ENCODE data around the gene ARFGEF2.
"Not testable (repeated sequence)": the region's sequence is repeated elsewhere in the genome, so short reads cannot be mapped to it uniquely, and the experiment has no call there.

The ARFGEF2 gene

DNA sequence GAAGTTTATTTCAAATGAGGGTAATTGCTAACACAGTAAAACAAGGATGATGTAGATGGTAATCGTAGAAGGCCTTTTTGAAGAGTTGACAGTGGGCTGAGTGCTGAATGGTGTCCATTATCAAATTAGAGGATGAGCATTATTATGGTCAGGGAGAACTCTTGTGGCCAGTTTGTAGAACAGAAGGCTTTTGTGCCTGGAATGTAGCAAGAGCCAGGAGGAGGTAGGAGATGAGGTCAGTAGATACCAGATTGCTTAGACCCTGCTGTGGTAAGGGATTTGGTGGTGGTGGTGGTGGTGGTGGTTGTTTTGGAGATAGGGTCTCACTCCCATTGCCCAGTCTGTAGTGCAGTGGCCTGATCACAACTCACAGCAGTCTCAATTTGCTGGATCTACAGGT is 130.8 kb downstream of the ARFGEF2 start:
- no peak for DNase-seq
- Histone ChIP-seq H3K36me3 (ENCODE audit: control insufficient read depth, insufficient read depth, low read length) (no peaks in the 10 kb centered on the region), H3K4me1 (ENCODE audit: control insufficient read depth, insufficient read depth, low read length, poor library complexity, severe bottlenecking) (no peaks in the 10 kb centered on the region), H3K27me3 (replicated peaks; ENCODE audit: control insufficient read depth, insufficient read depth, low read length, poor library complexity, severe bottlenecking) (no peaks in the 10 kb centered on the region), H3K4me3 (ENCODE audit: insufficient read depth, low read depth, low read length, poor library complexity, severe bottlenecking) (no peak overlapping the region), H3K27ac (ENCODE audit: insufficient read depth, low read length, poor library complexity, severe bottlenecking) (no peak overlapping the region), H3K9me3 (ENCODE audit: control insufficient read depth, low read length) (no peaks in the 10 kb centered on the region)

DNA sequence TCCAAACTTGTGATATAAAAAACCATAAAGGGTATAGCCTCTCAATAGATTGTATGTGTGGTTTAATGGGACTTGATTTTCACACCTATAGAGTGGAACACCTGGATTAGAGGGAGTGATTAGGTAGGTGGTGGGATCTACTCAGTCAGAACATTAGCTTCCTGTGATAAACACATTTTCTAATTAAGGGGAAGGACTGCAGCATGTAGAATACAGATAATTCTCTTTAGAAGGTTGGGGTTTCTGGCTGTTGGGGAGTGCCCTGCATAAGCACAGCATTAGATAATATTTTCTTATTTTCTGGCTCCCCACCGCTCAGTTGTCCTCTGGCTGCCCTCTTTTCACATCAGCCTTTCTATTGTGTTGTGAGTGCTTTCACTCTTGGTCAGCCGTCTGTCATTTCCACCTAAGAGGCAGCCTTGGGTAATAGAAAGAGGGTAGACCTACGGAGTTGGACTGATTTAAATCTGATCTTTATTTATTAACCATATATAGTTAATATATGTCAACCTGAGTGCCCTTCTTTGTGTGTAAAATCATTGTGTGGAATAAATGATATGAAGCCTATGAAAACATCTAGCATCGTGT is 132.6 kb downstream of the ARFGEF2 start:
- Histone ChIP-seq H3K4me3 (ENCODE audit: insufficient read depth, low read depth, low read length, poor library complexity, severe bottlenecking) (no peak overlapping the region), H3K27ac (ENCODE audit: insufficient read depth, low read length, poor library complexity, severe bottlenecking) (no peak overlapping the region), H3K36me3 (ENCODE audit: control insufficient read depth, insufficient read depth, low read length) (peaks cover 1% of the 10 kb centered on the region), H3K4me1 (ENCODE audit: control insufficient read depth, insufficient read depth, low read length, poor library complexity, severe bottlenecking) (no peaks in the 10 kb centered on the region), H3K9me3 (ENCODE audit: control insufficient read depth, low read length) (no peaks in the 10 kb centered on the region), H3K27me3 (replicated peaks; ENCODE audit: control insufficient read depth, insufficient read depth, low read length, poor library complexity, severe bottlenecking) (no peaks in the 10 kb centered on the region)
- no peak for DNase-seq

DNA sequence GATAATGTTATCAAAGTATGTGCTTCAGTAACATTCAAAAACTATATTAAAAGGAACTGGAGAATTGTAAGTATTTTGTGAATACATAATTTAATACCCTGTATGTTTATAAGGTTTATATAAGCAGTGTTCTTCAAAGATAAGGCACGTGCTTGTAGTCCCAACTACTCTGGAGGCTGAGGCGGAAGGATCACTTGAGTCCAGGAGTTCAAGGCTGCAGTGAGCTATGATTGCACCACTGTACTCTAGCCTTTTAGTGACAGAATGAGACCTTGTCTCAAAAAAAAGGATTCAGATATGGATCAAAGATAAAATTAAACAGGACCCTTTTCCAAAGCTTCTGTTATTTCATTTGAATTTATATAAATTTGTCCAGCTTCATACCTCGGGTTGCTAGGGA is 141.8 kb downstream of the ARFGEF2 start:
- Histone ChIP-seq H3K9me3 (ENCODE audit: control insufficient read depth, low read length) (no peaks in the 10 kb centered on the region), H3K4me1 (ENCODE audit: control insufficient read depth, insufficient read depth, low read length, poor library complexity, severe bottlenecking) (no peaks in the 10 kb centered on the region), H3K36me3 (ENCODE audit: control insufficient read depth, insufficient read depth, low read length) (peaks cover 49% of the 10 kb centered on the region), H3K4me3 (ENCODE audit: insufficient read depth, low read depth, low read length, poor library complexity, severe bottlenecking) (no peak overlapping the region), H3K27ac (ENCODE audit: insufficient read depth, low read length, poor library complexity, severe bottlenecking) (no peak overlapping the region), H3K27me3 (replicated peaks; ENCODE audit: control insufficient read depth, insufficient read depth, low read length, poor library complexity, severe bottlenecking) (no peaks in the 10 kb centered on the region)
- no peak for DNase-seq

DNA sequence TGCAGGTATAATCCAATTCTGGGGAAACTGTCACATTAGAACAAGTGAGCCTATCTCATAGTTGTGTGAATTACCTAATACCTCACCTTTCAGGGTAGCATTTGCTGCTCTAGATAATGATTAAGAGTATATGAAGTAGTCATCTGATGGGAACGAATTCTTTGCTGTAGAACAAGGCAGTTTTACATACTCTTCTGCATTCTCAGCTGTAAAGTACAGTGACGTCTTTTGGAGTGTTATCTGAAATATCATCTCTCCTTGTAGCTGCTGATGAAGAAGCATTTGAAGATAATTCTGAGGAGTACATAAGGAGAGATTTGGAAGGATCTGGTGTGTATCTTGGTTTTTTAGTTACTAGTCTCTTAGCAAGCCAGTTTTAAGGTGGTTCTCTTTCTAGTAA is 153.0 kb downstream of the ARFGEF2 start:
- Histone ChIP-seq H3K27me3 (replicated peaks; ENCODE audit: control insufficient read depth, insufficient read depth, low read length, poor library complexity, severe bottlenecking) (no peaks in the 10 kb centered on the region), H3K4me3 (ENCODE audit: insufficient read depth, low read depth, low read length, poor library complexity, severe bottlenecking) (no peak overlapping the region), H3K9me3 (ENCODE audit: control insufficient read depth, low read length) (no peaks in the 10 kb centered on the region), H3K27ac (ENCODE audit: insufficient read depth, low read length, poor library complexity, severe bottlenecking) (no peak overlapping the region), H3K36me3 (ENCODE audit: control insufficient read depth, insufficient read depth, low read length) (peaks cover 81% of the 10 kb centered on the region), H3K4me1 (ENCODE audit: control insufficient read depth, insufficient read depth, low read length, poor library complexity, severe bottlenecking) (no peaks in the 10 kb centered on the region)
- DNase-seq = no peak

DNA sequence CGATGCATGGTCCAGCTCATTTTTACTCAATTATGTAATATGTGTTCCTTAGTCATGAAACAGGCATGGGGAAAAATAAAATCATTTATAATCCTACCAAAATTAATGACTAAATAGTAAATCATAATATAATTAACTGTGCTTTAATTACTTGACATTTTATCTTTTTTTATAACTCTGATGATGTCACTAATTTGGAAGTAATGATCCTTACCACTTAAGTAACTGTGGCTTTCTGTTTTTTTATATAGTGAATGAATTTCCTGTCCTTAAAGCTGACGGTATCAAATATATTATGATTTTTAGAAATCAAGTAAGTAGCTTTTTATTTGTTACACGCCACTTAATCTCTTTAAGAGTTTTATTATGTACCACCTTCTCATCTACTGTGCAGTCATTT is 156.8 kb downstream of the ARFGEF2 start:
- no peaks in the 10 kb centered on the region for H3K4me1 ChIP-seq (ENCODE audit: control insufficient read depth, insufficient read depth, low read length, poor library complexity, severe bottlenecking)
- no peak overlapping the region for H3K27ac ChIP-seq (ENCODE audit: insufficient read depth, low read length, poor library complexity, severe bottlenecking)
- DNase-seq = no peak
- no peaks in the 10 kb centered on the region for H3K9me3 ChIP-seq (ENCODE audit: control insufficient read depth, low read length)
- no peak overlapping the region for H3K4me3 ChIP-seq (ENCODE audit: insufficient read depth, low read depth, low read length, poor library complexity, severe bottlenecking)
- H3K27me3 ChIP-seq (replicated peaks; ENCODE audit: control insufficient read depth, insufficient read depth, low read length, poor library complexity, severe bottlenecking) = no peaks in the 10 kb centered on the region
- H3K36me3 ChIP-seq (ENCODE audit: control insufficient read depth, insufficient read depth, low read length) = peaks cover 75% of the 10 kb centered on the region

DNA sequence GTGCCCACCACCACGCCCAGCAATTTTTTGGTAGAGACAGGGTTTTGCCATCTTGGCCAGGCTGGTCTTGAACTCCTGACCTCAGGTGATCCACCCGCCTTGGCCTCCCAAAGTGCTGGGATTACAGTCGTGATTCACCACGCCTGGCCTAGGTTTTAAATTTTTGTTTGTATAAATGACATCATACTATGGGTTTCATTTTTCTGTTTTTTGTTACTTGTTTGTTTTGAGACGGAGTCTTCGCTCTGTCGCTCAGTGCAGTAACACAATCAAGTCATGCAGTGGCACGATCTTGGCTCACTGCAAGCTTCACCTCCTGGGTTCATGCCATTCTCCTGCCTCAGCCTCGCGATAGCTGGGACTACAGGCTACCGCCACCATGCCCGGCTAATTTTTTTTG is 160.8 kb downstream of the ARFGEF2 start:
- H3K36me3 ChIP-seq (ENCODE audit: control insufficient read depth, insufficient read depth, low read length) = peaks cover 75% of the 10 kb centered on the region
- H3K4me1 ChIP-seq (ENCODE audit: control insufficient read depth, insufficient read depth, low read length, poor library complexity, severe bottlenecking); H3K27me3 ChIP-seq (replicated peaks; ENCODE audit: control insufficient read depth, insufficient read depth, low read length, poor library complexity, severe bottlenecking); H3K9me3 ChIP-seq (ENCODE audit: control insufficient read depth, low read length); H3K27ac ChIP-seq (ENCODE audit: insufficient read depth, low read length, poor library complexity, severe bottlenecking); DNase-seq; H3K4me3 ChIP-seq (ENCODE audit: insufficient read depth, low read depth, low read length, poor library complexity, severe bottlenecking): not testable (repeated sequence)
